HepG2 (cell line): Measurements from ENCODE around the gene CCDC195. TPM values are rescaled to one million over a fixed set of nuclear protein-coding genes. Genes with fewer than 3 reads are reported as not detected.

Experiments used
- ATAC-seq: fragments of 200-7000 bp; cut with Tn5 transposase; 3 replicates; pipeline ENCODE4 v1.9.1; 2020; ENCODE audit warnings: mild to moderate bottlenecking, moderate library complexity
- BruUV-seq: library from RNA; stranded (reverse); fragments of 400-500 nt; replicated peaks from 2 replicates; lab custom pipeline; 2021; lab: Mats Ljungman, UMichigan
- CTCF ChIA-PET: fragments of 300-600 bp; formaldehyde crosslinking; extraction: SDS; loops from one replicate; lab custom pipeline; 2021; ENCODE audit warnings: low total read pairs, inconsistent platforms, low intra/inter-chr PET ratio; lab: Yijun Ruan, JAX
- POLR2A ChIA-PET: fragments of 350-600 bp; sonication (Branson Sonifier 250); formaldehyde crosslinking; loops from one replicate; lab custom pipeline; 2020; ENCODE audit warnings: antibody characterized with exemption, inconsistent platforms; lab: Yijun Ruan, JAX
- DNase-seq: peaks from one replicate; pipeline ENCODE4 v3.0.0-alpha.2; 2015; ENCODE audit warnings: low spot score
- FAIRE-seq: peaks from 3 replicates; lab custom pipeline; 2011; peaks lifted over from hg19 to GRCh38; lab: Jason Lieb, UNC
- H2AFZ ChIP-seq: one replicate; pipeline ENCODE4 v1.6.1; 2011; ENCODE audit warnings: low read length, inconsistent platforms
- H3K27ac ChIP-seq: fragments of 300-600 bp; 3 replicates; pipeline ENCODE4 v1.8.0; 2011; ENCODE audit warnings: mixed run types, mild to moderate bottlenecking, mixed read lengths, low read length, inconsistent platforms; ENCODE audit not compliant: insufficient read depth; ENCODE audit errors: extremely low read length
- H3K27me3 ChIP-seq, 2 experiments: fragments of 200-600 bp in 1 of 2; 2 replicates in 1 of 2; 3 replicates in 1 of 2; pipeline versions ENCODE4 v1.6.0 to v1.8.0; 2011; ENCODE audit warnings: low read length in 2 of 2, mild to moderate bottlenecking in 2 of 2, moderate library complexity in 2 of 2, inconsistent platforms in 1 of 2; ENCODE audit not compliant: insufficient read depth in 2 of 2, control insufficient read depth in 1 of 2
- H3K36me3 ChIP-seq, 2 experiments: fragments of 200-600 bp in 1 of 2; replicated peaks in 1 of 2; 2 replicates in 1 of 2; 3 replicates in 1 of 2; pipeline versions ENCODE4 v1.5.1 to v1.8.0; 2011; ENCODE audit warnings: low read length in 2 of 2, inconsistent platforms in 1 of 2; ENCODE audit not compliant: insufficient read depth in 2 of 2, control insufficient read depth in 1 of 2
- H3K4me1 ChIP-seq: 2 replicates; pipeline ENCODE4 v1.5.1; 2012; ENCODE audit warnings: low read length, inconsistent platforms; ENCODE audit not compliant: insufficient read depth
- H3K4me2 ChIP-seq: 2 replicates; pipeline ENCODE4 v1.6.0; 2011; ENCODE audit warnings: low read depth, low read length, inconsistent platforms
- H3K4me3 ChIP-seq, 3 experiments: fragments of 200-600 bp in 1 of 3; sonication (generic), shearing (Covaris generic) in 1 of 3; replicated peaks in 1 of 3; 2 replicates each; pipeline ENCODE4 v1.5.1; 2011 to 2016; ENCODE audit warnings: low read length in 3 of 3, inconsistent platforms in 2 of 3, low read depth in 2 of 3, mild to moderate bottlenecking in 2 of 3, control low read depth in 1 of 3, mixed read lengths in 1 of 3; ENCODE audit not compliant: insufficient read depth in 1 of 3
- H3K79me2 ChIP-seq: one replicate; pipeline ENCODE4 v1.6.1; 2011; ENCODE audit warnings: low read length, inconsistent platforms; ENCODE audit not compliant: insufficient read depth
- H3K9ac ChIP-seq: 2 replicates; pipeline ENCODE4 v1.6.0; 2011; ENCODE audit warnings: mild to moderate bottlenecking, low read depth, low read length, inconsistent platforms; ENCODE audit not compliant: insufficient read depth
- H3K9me3 ChIP-seq: 2 replicates; pipeline ENCODE4 v1.5.1; 2012; ENCODE audit warnings: mild to moderate bottlenecking, low read length
- H4K20me1 ChIP-seq: 2 replicates; pipeline ENCODE4 v1.6.0; 2011; ENCODE audit warnings: inconsistent platforms, mild to moderate bottlenecking, low read length, moderate library complexity; ENCODE audit not compliant: insufficient read depth
- AKAP8 ChIP-seq: sonication (generic); formaldehyde crosslinking; IDR thresholded peaks from 2 replicates; pipeline ENCODE4 v1.5.1; 2020; ENCODE audit warnings: mild to moderate bottlenecking, missing genetic modification reagents
- ATF2 ChIP-seq: sonication (generic); formaldehyde crosslinking; IDR thresholded peaks from 2 replicates; pipeline ENCODE4 v1.4.0; 2020; ENCODE audit warnings: missing genetic modification reagents
- DBP ChIP-seq: sonication (generic); formaldehyde crosslinking; IDR thresholded peaks from 2 replicates; pipeline ENCODE4 v1.4.0; 2020; ENCODE audit warnings: missing genetic modification reagents; ENCODE audit errors: not compliant biosample characterization
- ETV5 ChIP-seq: IDR thresholded peaks from 2 replicates; pipeline ENCODE4 v1.6.1; 2018; ENCODE audit warnings: missing biosample characterization, missing genetic modification reagents, inconsistent platforms, borderline replicate concordance
- EZH2 ChIP-seq: conservative IDR thresholded peaks from 2 replicates; pipeline ENCODE4 v1.6.1; 2012; ENCODE audit warnings: mild to moderate bottlenecking, low read depth, low read length, moderate library complexity
- FOXA1 ChIP-seq, 2 experiments: fragments of 450-650 bp in 1 of 2; sonication (generic) in 1 of 2; formaldehyde crosslinking in 1 of 2; IDR thresholded peaks; 2 replicates each; pipeline versions ENCODE4 v1.4.0 to v1.6.1; 2016 to 2020; ENCODE audit warnings: missing genetic modification reagents in 1 of 2
- GLI4 ChIP-seq: sonication (generic); formaldehyde crosslinking; IDR thresholded peaks from 2 replicates; pipeline ENCODE4 v1.5.1; 2020; ENCODE audit warnings: missing genetic modification reagents, mild to moderate bottlenecking, moderate library complexity, borderline replicate concordance
- ISX ChIP-seq: sonication (generic); formaldehyde crosslinking; conservative IDR thresholded peaks from 2 replicates; pipeline ENCODE4 v1.5.0; 2020; ENCODE audit warnings: missing genetic modification reagents
- NR2F2 ChIP-seq: IDR thresholded peaks from 2 replicates; pipeline ENCODE4 v1.6.1; 2012; ENCODE audit warnings: low read depth, inconsistent platforms, borderline replicate concordance
- RBM39 ChIP-seq: fragments of 200-400 bp; formaldehyde crosslinking; IDR thresholded peaks from one replicate; pipeline ENCODE4 v1.6.1; 2018; ENCODE audit warnings: antibody characterized with exemption, mild to moderate bottlenecking, low read depth, low read length; ENCODE audit not compliant: poor library complexity, severe bottlenecking
- SMYD3 ChIP-seq: sonication (generic); formaldehyde crosslinking; IDR thresholded peaks from 2 replicates; pipeline ENCODE4 v1.8.1; 2023; ENCODE audit warnings: mild to moderate bottlenecking, missing genetic modification reagents
- SP5 ChIP-seq: IDR thresholded peaks from 2 replicates; pipeline ENCODE4 v1.6.1; 2016; ENCODE audit warnings: low read depth, borderline replicate concordance
- SRSF1 ChIP-seq: fragments of 200-400 bp; formaldehyde crosslinking; optimal IDR thresholded peaks from 2 replicates; pipeline ENCODE3; 2017; ENCODE audit warnings: mild to moderate bottlenecking, low read depth, low read length, moderate library complexity
- SSRP1 ChIP-seq: IDR thresholded peaks from 2 replicates; pipeline ENCODE4 v1.6.1; 2016; ENCODE audit warnings: control low read depth
- ZNF296 ChIP-seq: sonication (generic); formaldehyde crosslinking; conservative IDR thresholded peaks from 2 replicates; pipeline ENCODE4 v1.5.0; 2020; ENCODE audit warnings: mild to moderate bottlenecking, missing genetic modification reagents
- ZNF644 ChIP-seq: IDR thresholded peaks from 2 replicates; pipeline ENCODE4 v1.6.1; 2016; ENCODE audit warnings: low read depth
- ZNF746 ChIP-seq: sonication (generic); formaldehyde crosslinking; IDR thresholded peaks from 2 replicates; pipeline ENCODE4 v1.8.0; 2022; ENCODE audit warnings: mild to moderate bottlenecking, missing genetic modification reagents
- ZNF816 ChIP-seq: sonication (generic); formaldehyde crosslinking; IDR thresholded peaks from 2 replicates; pipeline ENCODE4 v1.8.0; 2022; ENCODE audit warnings: missing genetic modification reagents, mild to moderate bottlenecking, borderline replicate concordance
- WGBS: methylation state at CpG from one replicate; pipeline ENCODE4 v1.1.6; 2017; ENCODE audit warnings: low lambda C conversion rate; 5-methylcytosine and 5-hydroxymethylcytosine counted together
- in situ Hi-C: cut with HindIII; loops from 2 replicates; pipeline ENCODE4 v1.10.0; 2017; ENCODE audit warnings: low pct_unique_long_range_greater_than_20kb; ENCODE audit not compliant: extremely low pct_ligation_motif_present
- intact Hi-C: fragments of 100-400 bp; cut with micrococcal nuclease; formaldehyde crosslinking; loops from one replicate; pipeline ENCODE4 v1.10.0; 2022; ENCODE audit not compliant: unreplicated experiment
- polyA plus RNA-seq, 8 experiments: library from polyadenylated mRNA; depleted of rRNA in 3 of 8; stranded (reverse) in 7 of 8; unstranded in 1 of 8; fragments of >200 nt; fragmentation: Illumina TruSeq in 4 of 8; extraction: Trizol in 4 of 8; gene quantifications; 2 replicates each; pipeline versions ENCODE4 v1.2.1 to v1.2.3, GENCODE V29; 2011 to 2016; ENCODE audit warnings: low read depth in 4 of 8, missing spikeins in 1 of 8, mixed read lengths in 1 of 8; ENCODE audit not compliant: insufficient read depth in 1 of 8
- total RNA-seq, 5 experiments: library from RNA; depleted of rRNA; stranded (reverse); fragments of >200 nt; fragmentation: Illumina TruSeq; extraction: Trizol; gene quantifications; 2 replicates each; pipeline ENCODE4 v1.2.3, GENCODE V29; 2016; ENCODE audit warnings: low read depth in 1 of 5
- TF ChIP-seq, protein P1 (sequence below): sonication (generic); formaldehyde crosslinking; IDR thresholded peaks from 2 replicates; pipeline ENCODE4 v1.4.0; 2020; ENCODE audit warnings: missing genetic modification reagents

The CCDC195 gene
- total and polyA plus RNA-seq, 2 of the 13 experiments (the other 11 are each of a cell fraction or from before 2014, with no cell fraction given), result not detected

DNA sequence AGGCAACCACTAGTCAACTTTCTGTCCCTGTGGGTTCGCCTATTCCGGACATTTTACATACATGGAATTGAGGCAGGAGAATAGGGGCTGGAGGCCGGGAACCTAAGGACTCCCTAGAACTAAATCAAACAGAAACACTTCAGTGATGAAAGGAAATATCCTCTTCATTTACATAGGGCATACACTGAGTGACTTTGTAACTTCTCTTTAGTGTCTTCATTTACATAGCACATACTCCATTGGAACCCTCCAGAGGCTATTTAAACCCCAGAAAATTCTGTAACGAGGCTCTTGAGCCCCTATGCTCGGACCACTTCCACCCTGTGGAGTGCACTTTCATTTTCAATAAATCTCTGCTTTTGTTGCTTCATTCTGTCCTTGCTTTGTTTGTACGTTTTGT is 56.5 kb downstream of the CCDC195 start:
- in situ Hi-C loops, result loop anchor here (10.0 kb wide), 1 partner anchor 665 kb away; no protein-coding TSS in a partner anchor
- no peak overlapping the region; the same call in 1 of the 2 replicates for H3K4me2 ChIP-seq
- intact Hi-C loops, result no loop called here
- no peak for ATAC-seq
- H3K79me2 ChIP-seq, result no peaks in the 10 kb centered on the region
- BruUV-seq, result no TSS peak
- no peaks in the 10 kb centered on the region for H3K27me3 ChIP-seq
- no peak overlapping the region for H3K27ac ChIP-seq
- H4K20me1 ChIP-seq, result no peaks in the 10 kb centered on the region
- peaks cover 18% of the 10 kb centered on the region; the same call in 1 of the 2 replicates for H3K9me3 ChIP-seq
- no peaks in the 10 kb centered on the region for H3K4me1 ChIP-seq
- H3K36me3 ChIP-seq, result no peaks in the 10 kb centered on the region
- TF ChIP-seq ISX (no peak), ETV5 (CRISPR knock-in tag) (no peak), ZNF746 (CRISPR knock-in tag) (no peak), SRSF1 (no peak), ATF2 (no peak), DBP (CRISPR knock-in tag) (no peak), ZNF816 (no peak), NR2F2 (no peak), AKAP8 (CRISPR knock-in tag) (no peak), SSRP1 (CRISPR knock-in tag) (no peak), GLI4 (CRISPR knock-in tag) (no peak), ZNF296 (CRISPR knock-in tag) (no peak), SP5 (CRISPR knock-in tag) (no peak), ZNF644 (CRISPR knock-in tag) (no peak), FOXA1 (IDR thresholded peaks at IDR 0.05) (no peak), FOXA1 (CRISPR knock-in tag; IDR thresholded peaks at IDR 0.05) (no peak), EZH2 (no peak), RBM39 (no peak), SMYD3 (no peak)
- TF ChIP-seq, protein P1, sequence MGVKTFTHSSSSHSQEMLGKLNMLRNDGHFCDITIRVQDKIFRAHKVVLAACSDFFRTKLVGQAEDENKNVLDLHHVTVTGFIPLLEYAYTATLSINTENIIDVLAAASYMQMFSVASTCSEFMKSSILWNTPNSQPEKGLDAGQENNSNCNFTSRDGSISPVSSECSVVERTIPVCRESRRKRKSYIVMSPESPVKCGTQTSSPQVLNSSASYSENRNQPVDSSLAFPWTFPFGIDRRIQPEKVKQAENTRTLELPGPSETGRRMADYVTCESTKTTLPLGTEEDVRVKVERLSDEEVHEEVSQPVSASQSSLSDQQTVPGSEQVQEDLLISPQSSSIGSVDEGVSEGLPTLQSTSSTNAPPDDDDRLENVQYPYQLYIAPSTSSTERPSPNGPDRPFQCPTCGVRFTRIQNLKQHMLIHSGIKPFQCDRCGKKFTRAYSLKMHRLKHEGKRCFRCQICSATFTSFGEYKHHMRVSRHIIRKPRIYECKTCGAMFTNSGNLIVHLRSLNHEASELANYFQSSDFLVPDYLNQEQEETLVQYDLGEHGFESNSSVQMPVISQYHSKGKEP (CRISPR knock-in tag), result no peak
- TF ChIP-seq, all 625 proteins: peak for 0
- no peak overlapping the region for H2AFZ ChIP-seq
- POLR2A ChIA-PET, result no interaction called here
- FAIRE-seq (no peak), DNase-seq (no peak)
- no peak overlapping the region for H3K9ac ChIP-seq
- 8% methylated on average over 6 of the region's 6 CpGs for WGBS
- CTCF ChIA-PET, result no interaction called here
- no peak overlapping the region for H3K4me3 ChIP-seq
